GM19351 (cell line): ENCODE measurements around the gene ADH7.
A peak's percentile ranks its signal among the peaks of the same experiment; 100 is the strongest.
"Not testable (repeated sequence)": the region's sequence is repeated elsewhere in the genome, so short reads cannot be mapped to it uniquely, and the experiment has no call there.

ENCODE experiments used
- ATAC-seq: cut with Tn5 transposase; IDR thresholded peaks from one replicate; pipeline ENCODE4 v1.9.1; 2021; ENCODE audit warnings: mild to moderate bottlenecking, moderate library complexity; ENCODE audit not compliant: unreplicated experiment

The ADH7 gene

GRCh38 chr4:99382745-99383360, 52.3 kb downstream of the ADH7 start:
- ATAC-seq, result no peak

GRCh38 chr4:99381588-99382175, 53.5 kb downstream of the ADH7 start:
- no peak for ATAC-seq

- no peak for ATAC-seq
Measured at GRCh38 chr4:99379571-99379970, 55.6 kb downstream of the ADH7 start.

- ATAC-seq, result no peak
Measured at GRCh38 chr4:99378876-99379275, 56.3 kb downstream of the ADH7 start.

GRCh38 chr4:99377341-99377740, 57.8 kb downstream of the ADH7 start:
- ATAC-seq, result peak; percentile 57

- ATAC-seq, result not testable (repeated sequence)
Measured at GRCh38 chr4:99372464-99372863, 62.7 kb downstream of the ADH7 start.

- ATAC-seq, result not testable (repeated sequence)
Measured at GRCh38 chr4:99367817-99368216, 67.3 kb downstream of the ADH7 start.

GRCh38 chr4:99366491-99366890, 68.7 kb downstream of the ADH7 start:
- no peak for ATAC-seq

GRCh38 chr4:99362768-99363167, 72.4 kb downstream of the ADH7 start:
- ATAC-seq, result no peak
